MM.1S (cell line): ENCODE results near the gene DAB2.

Source experiments
- DNase-seq: peaks from one replicate; pipeline ENCODE4 v3.0.0-alpha.2; 2015
- H2AFZ ChIP-seq: fragments of 300-600 bp; sonication (generic); 2 replicates; pipeline ENCODE4 v1.6.0; 2016; ENCODE audit warnings: antibody characterized with exemption, low read length
- H3F3A ChIP-seq: fragments of 300-600 bp; sonication (generic); 2 replicates; pipeline ENCODE4 v1.6.1; 2016; ENCODE audit warnings: mild to moderate bottlenecking, antibody characterized with exemption, low read length, moderate library complexity, mixed read lengths; ENCODE audit not compliant: insufficient read depth
- H3K27ac ChIP-seq: fragments of 300-600 bp; sonication (generic); 2 replicates; pipeline ENCODE4 v1.5.1; 2016; ENCODE audit warnings: mild to moderate bottlenecking, low read length
- H3K27me3 ChIP-seq: fragments of 300-600 bp; sonication (generic); replicated peaks from 2 replicates; pipeline ENCODE4 v1.6.0; 2016; ENCODE audit warnings: low read length; ENCODE audit not compliant: insufficient read depth
- H3K36me3 ChIP-seq: fragments of 300-600 bp; sonication (generic); replicated peaks from 2 replicates; pipeline ENCODE4 v1.6.1; 2016; ENCODE audit warnings: mild to moderate bottlenecking, low read length, mixed read lengths; ENCODE audit not compliant: insufficient read depth
- H3K4me1 ChIP-seq: fragments of 300-600 bp; sonication (generic); 2 replicates; pipeline ENCODE4 v1.6.1; 2016; ENCODE audit warnings: low read length, mixed read lengths
- H3K4me2 ChIP-seq: fragments of 300-600 bp; sonication (generic); 2 replicates; pipeline ENCODE4 v1.6.0; 2016; ENCODE audit warnings: low read depth, low read length
- H3K4me3 ChIP-seq: fragments of 300-600 bp; sonication (generic); 2 replicates; pipeline ENCODE4 v1.5.1; 2016; ENCODE audit warnings: low read length, mixed read lengths
- H3K79me2 ChIP-seq: fragments of 300-600 bp; sonication (generic); 2 replicates; pipeline ENCODE4 v1.6.1; 2016; ENCODE audit warnings: mixed run types, low read length, mixed read lengths
- H3K9ac ChIP-seq: fragments of 300-600 bp; sonication (generic); 2 replicates; pipeline ENCODE4 v1.6.1; 2016; ENCODE audit warnings: low read length, mixed read lengths
- H3K9me2 ChIP-seq: fragments of 300-600 bp; sonication (generic); replicated peaks from 2 replicates; pipeline ENCODE4 v1.6.1; 2016; ENCODE audit warnings: mild to moderate bottlenecking, low read length, mixed read lengths; ENCODE audit not compliant: insufficient read depth
- H3K9me3 ChIP-seq: fragments of 300-600 bp; sonication (generic); replicated peaks from 2 replicates; pipeline ENCODE4 v1.6.1; 2016; ENCODE audit warnings: mild to moderate bottlenecking, low read length, mixed read lengths; ENCODE audit not compliant: insufficient read depth
- H4K20me1 ChIP-seq: fragments of 300-600 bp; sonication (generic); 2 replicates; pipeline ENCODE4 v1.6.1; 2016; ENCODE audit warnings: mild to moderate bottlenecking, low read length, moderate library complexity, mixed read lengths; ENCODE audit not compliant: insufficient read depth
- EZH2 ChIP-seq: fragments of 300-600 bp; sonication (generic); optimal IDR thresholded peaks from 2 replicates; pipeline ENCODE3; 2017; ENCODE audit warnings: low read depth, mild to moderate bottlenecking, antibody characterized with exemption, low read length, mixed read lengths
- EZH2phosphoT487 ChIP-seq: fragments of 300-600 bp; sonication (generic); IDR thresholded peaks from 2 replicates; pipeline ENCODE4 v1.6.1; 2018; ENCODE audit warnings: antibody characterized with exemption, low read length
- TF ChIP-seq, protein P1 (sequence below): fragments of 300-600 bp; sonication (generic); IDR thresholded peaks from 2 replicates; pipeline ENCODE4 v1.5.1; 2016; ENCODE audit warnings: antibody characterized with exemption, low read length, mixed read lengths

DAB2 gene

DNA sequence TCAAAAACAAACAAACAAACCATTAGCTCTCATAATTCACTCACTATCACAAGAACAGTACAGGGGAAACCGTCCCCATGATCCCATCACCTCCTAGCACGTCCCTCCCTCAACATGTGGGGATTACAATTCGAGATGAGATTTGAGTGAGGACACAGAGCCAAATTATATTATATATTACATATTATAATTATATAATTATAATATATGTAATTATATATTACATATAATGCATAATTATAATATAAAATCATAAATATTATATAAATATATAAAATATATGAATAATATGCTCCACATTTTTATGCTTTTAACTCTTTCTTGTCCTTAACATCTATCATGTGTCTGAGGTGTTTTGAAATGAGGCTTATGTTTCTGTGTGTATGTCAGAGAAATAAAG lies 57.1 kb downstream of the DAB2 start:
- H3F3A ChIP-seq: no peaks in the 10 kb centered on the region
- no peak overlapping the region for H3K9ac ChIP-seq
- H3K9me2 ChIP-seq: no peaks in the 10 kb centered on the region
- H3K36me3 ChIP-seq: no peaks in the 10 kb centered on the region
- TF ChIP-seq, protein P1, sequence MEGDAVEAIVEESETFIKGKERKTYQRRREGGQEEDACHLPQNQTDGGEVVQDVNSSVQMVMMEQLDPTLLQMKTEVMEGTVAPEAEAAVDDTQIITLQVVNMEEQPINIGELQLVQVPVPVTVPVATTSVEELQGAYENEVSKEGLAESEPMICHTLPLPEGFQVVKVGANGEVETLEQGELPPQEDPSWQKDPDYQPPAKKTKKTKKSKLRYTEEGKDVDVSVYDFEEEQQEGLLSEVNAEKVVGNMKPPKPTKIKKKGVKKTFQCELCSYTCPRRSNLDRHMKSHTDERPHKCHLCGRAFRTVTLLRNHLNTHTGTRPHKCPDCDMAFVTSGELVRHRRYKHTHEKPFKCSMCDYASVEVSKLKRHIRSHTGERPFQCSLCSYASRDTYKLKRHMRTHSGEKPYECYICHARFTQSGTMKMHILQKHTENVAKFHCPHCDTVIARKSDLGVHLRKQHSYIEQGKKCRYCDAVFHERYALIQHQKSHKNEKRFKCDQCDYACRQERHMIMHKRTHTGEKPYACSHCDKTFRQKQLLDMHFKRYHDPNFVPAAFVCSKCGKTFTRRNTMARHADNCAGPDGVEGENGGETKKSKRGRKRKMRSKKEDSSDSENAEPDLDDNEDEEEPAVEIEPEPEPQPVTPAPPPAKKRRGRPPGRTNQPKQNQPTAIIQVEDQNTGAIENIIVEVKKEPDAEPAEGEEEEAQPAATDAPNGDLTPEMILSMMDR: no peak
- TF ChIP-seq EZH2 (no peak), EZH2phosphoT487 (no peak)
- H3K9me3 ChIP-seq: no peaks in the 10 kb centered on the region
- no peaks in the 10 kb centered on the region for H4K20me1 ChIP-seq
- no peaks in the 10 kb centered on the region for H3K27me3 ChIP-seq
- H3K79me2 ChIP-seq: no peaks in the 10 kb centered on the region
- H3K4me2 ChIP-seq: no peak overlapping the region
- no peaks in the 10 kb centered on the region for H3K4me1 ChIP-seq
- H3K4me3 ChIP-seq: no peak overlapping the region
- H2AFZ ChIP-seq: no peak overlapping the region
- no peak overlapping the region for H3K27ac ChIP-seq
- DNase-seq: no peak

DNA sequence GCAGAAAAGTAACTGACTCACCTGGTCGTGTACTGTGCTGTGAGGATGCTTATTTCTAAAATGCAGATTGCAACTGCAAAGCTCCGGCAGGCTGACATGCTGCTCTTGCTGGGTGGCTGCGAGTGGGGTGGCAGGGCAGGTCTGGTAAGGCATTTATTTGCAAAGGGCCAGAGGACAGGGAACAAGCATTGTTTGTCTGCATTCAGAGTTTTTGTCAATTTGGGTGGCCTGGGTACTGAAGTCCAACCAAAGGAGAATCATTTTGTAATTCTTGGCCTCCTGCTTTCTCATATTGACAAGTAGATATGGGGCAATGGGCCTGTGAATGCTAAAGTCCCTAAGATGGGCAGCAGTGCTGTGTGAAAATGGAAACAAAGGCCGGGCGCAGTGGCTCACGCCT lies 60.4 kb downstream of the DAB2 start, which contains the start of gene C9:
C9 (minus strand) TSS at position 129 of the 400 bp plus-strand sequence; CDS start at position 98, 31 bp downstream.
- no peaks in the 10 kb centered on the region for H3K9me3 ChIP-seq
- H3K4me3 ChIP-seq: no peak within 1 kb of the TSS
- H3K36me3 ChIP-seq: no peaks in the 10 kb centered on the region
- no peaks in the 10 kb centered on the region for H3K27me3 ChIP-seq
- no peak within 1 kb of the TSS for H3K9ac ChIP-seq
- TF ChIP-seq EZH2 (no peak), EZH2phosphoT487 (no peak)
- TF ChIP-seq, protein P1: no peak
- no peak for DNase-seq
- H3F3A ChIP-seq: no peaks in the 10 kb centered on the region
- no peaks in the 10 kb centered on the region for H3K79me2 ChIP-seq
- H3K4me2 ChIP-seq: no peak within 1 kb of the TSS
- no peaks in the 10 kb centered on the region for H4K20me1 ChIP-seq
- H3K27ac ChIP-seq: no peak within 1 kb of the TSS
- H2AFZ ChIP-seq: no peak within 1 kb of the TSS
- H3K9me2 ChIP-seq: no peaks in the 10 kb centered on the region
- no peaks in the 10 kb centered on the region for H3K4me1 ChIP-seq

DNA sequence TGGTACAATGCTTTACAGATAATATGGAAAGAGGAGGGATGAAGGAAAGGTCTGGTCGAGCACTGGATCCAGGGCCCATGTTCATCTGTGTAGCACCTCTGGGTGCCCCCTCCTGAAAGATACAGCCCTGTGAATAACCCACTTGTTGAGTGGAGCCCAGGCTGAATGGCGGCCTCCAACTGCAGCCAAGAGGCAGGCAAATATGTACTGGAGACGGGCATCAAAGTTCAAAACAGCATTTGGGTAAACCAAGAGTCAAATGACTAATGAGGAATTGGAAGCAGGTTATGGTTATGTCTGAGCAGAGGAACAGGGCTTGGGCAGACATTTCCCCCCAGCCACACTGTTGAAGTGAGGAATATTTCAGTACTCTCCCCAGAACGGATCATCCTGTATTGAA lies 61.6 kb downstream of the DAB2 start:
- Histone ChIP-seq H3K9me3 (no peaks in the 10 kb centered on the region), H3F3A (no peaks in the 10 kb centered on the region), H3K27me3 (no peaks in the 10 kb centered on the region), H3K4me3 (no peak overlapping the region), H3K36me3 (no peaks in the 10 kb centered on the region), H3K9me2 (no peaks in the 10 kb centered on the region), H3K4me2 (no peak overlapping the region), H4K20me1 (no peaks in the 10 kb centered on the region), H3K79me2 (no peaks in the 10 kb centered on the region), H3K4me1 (no peaks in the 10 kb centered on the region), H2AFZ (no peak overlapping the region), H3K9ac (no peak overlapping the region), H3K27ac (no peak overlapping the region)
- no peak for TF ChIP-seq EZH2
- TF ChIP-seq, protein P1: no peak
- no peak for TF ChIP-seq EZH2phosphoT487
- no peak for DNase-seq
